HG03354 (cell line): Measurements from ENCODE around the gene LPA.
"Not testable (repeated sequence)": the region's sequence is repeated elsewhere in the genome, so short reads cannot be mapped to it uniquely, and the experiment has no call there.

ENCODE experiments used
- ATAC-seq: cut with Tn5 transposase; IDR thresholded peaks from one replicate; pipeline ENCODE4 v1.9.1; 2021; ENCODE audit warnings: mild to moderate bottlenecking; ENCODE audit not compliant: unreplicated experiment, poor library complexity, severe bottlenecking

Gene LPA

DNA sequence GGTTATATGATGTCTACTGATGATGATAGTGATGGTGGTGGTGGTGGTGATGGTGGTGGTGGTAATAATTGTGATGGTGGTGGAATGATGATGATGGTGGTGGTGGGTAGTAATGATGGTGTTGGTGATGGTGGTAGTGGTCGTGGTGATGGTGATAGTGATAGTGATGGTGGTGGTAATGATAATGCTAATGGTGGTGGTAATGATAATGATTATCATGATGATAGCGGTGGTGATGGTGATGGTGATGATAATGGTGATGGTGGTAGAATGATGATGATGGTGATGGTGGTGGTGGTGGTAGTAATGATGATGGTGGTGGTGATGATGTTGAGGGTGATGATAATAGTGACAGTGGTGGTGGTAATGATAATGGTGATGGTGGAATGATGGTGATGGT lies 4.5 kb upstream of the LPA start:
- ATAC-seq: no peak

DNA sequence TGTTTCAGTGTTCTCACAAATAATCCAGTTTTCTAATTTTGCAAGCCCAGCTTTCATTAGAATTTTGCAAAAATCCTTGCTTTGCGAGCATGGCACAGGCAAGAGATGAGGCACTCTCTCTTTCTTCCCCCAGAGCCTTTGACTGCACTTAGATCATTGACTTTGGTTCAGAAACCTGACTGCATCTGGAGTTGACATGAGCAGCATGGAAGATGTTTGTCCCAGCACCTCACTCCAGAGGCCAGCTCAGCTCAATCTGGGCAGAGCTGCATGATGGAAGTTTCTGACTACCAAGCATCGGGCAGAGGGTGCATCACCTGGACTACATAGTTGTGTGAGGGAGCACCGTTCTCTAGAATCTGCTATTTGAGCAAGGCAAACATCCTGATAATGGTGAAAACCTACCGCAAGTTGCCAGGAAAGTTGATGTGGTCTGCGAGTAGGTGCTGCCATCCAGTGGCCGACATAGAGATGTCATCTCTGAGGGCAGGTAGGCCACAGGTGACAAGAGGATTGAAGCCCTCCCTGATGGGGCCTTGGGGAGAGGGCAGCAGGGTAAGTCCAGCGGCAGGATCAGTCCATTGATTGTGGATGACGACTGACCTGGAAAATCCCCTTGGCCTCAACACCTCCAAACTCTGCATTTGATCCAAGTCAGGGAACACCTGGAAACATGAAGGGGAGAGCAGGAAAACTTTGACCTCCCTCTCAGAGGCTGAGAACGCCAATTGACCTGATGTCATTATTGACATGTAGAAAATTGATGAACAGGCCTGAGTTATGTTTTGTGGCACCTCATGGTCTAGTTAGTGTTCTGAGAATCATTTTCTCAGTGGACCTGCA lies 3.8 kb upstream of the LPA start:
- peak; percentile 90 for ATAC-seq

DNA sequence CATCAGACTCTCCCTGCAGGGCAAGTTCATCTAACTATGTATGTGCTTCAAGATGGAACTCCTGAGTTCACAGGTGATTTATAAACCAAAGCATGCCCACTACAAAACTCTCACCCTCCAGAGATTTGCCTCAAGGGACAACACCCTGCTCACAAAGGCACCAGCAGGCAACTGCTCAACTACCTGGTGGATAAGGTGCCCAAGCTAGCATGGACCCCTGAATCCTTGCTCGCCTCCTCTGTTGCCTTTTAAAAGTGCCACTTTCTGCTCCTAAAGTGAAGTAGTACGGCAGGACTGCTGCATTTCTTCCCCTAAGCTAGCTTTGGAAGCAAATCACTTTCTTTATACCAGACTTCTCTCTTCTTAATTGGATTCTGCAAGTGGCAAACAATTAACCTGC lies 1.2 kb downstream of the LPA start:
- ATAC-seq: no peak

- no peak for ATAC-seq
Observed at GRCh38 chr6:160662429-160662828, 1.6 kb downstream of the LPA start.

GRCh38 chr6:160661216-160661615 lies 2.9 kb downstream of the LPA start:
- no peak for ATAC-seq

- no peak for ATAC-seq
Observed at GRCh38 chr6:160659562-160659961, 4.5 kb downstream of the LPA start.

DNA sequence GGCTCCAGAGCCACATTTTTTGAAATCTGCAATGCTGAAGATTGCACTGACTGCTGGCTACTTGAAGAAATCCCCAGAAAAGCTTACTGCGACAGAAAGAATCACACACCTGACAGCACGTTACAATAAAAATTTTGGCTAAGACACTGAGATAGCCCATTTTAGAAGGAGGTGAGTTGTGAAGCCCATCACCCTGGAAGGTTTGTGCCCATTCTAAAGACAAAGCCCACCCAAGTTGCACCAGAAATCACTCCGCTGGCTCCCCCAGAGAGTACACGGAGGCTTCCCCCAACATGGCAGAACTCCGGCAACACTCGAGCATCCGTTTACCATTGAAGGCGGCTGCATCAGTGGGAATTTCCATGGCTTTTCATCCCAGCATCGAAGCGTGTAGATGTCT lies 29.4 kb downstream of the LPA start:
- no peak for ATAC-seq

- no peak for ATAC-seq
Observed at GRCh38 chr6:160595838-160596832, 67.9 kb downstream of the LPA start.

- not testable (repeated sequence) for ATAC-seq
Observed at GRCh38 chr6:160595297-160595696, 68.8 kb downstream of the LPA start.

- ATAC-seq: no peak
Observed at GRCh38 chr6:160586374-160586773, 77.7 kb downstream of the LPA start.

DNA sequence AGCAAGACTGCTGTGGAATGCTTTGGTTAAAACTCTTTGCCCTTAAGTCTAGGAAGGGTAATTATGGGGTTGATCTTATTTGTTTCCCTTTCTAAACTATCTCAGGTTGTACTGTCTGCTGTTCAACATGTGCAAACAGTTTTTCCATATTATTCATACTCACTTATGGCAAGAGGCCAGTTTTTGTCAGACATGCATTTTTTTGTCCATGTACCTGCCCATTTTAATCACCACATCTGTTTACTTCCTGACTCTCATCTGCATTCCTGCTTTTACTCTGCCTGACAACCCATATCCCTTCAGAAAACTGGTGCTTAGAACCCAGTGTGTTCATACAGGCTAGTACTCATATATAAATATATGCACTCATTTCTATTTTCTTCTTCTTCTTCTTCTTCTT lies 80.3 kb downstream of the LPA start:
- no peak for ATAC-seq

DNA sequence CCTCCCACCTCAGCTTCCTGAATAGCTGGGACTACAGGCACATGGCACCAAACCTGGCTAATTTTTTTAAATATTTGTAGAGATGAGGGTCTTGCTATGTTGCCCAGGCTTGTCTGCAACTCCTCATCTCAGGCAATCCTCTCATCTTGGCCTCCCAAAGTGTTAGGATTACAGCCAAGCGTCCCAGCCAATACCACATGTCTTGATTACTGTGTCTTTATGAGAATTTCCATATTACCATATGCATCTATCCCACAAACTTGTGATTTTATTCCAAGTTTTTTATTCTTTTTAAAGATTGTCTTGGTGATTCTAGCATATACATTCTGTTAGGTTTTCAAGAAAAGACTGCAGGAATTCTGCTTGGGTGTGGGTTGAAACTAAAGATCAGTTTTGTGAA lies 82.7 kb downstream of the LPA start:
- no peak for ATAC-seq

GRCh38 chr6:160578515-160578914 lies 85.6 kb downstream of the LPA start:
- not testable (repeated sequence) for ATAC-seq

DNA sequence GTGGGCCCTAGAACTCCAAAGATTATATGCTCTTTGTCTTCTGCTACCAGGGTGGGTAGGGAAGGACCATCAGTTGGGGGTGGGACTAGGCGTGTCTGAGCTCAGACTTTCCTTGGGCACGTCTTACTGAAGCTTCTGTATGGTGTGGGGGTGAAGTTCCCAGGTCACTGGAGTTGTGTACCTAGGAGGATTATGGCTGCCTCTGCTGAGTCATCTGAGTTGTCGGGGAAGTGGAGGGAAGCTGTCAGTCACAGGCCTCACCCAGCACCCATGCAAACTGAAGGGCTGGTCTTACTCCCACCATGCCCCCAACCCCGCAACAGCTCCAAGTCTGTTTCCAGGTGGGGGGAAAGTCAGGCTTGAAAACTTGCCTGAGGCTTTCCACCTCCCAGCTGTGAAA lies 90.1 kb downstream of the LPA start:
- no peak for ATAC-seq

DNA sequence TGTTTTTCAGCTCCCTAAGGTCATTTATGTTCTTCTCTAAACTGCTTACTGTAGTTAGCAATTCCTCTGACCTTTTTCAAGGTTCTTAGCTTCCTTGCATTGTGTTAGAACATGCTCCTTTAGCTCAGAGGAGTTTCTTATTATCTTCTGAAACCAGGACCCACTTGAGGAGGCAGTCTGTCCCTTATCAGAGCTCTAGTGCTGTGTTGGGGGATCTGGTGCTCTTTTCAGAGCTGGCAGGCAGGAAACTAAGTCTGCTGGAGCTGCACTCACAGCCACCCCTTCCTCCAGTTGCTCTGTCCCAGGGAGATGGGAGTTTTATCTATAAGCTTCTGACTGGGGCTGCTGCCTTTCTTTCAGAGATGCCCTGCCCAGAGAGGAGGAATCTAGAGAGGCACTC lies 92.9 kb downstream of the LPA start:
- ATAC-seq: not testable (repeated sequence)

- ATAC-seq: no peak
Observed at GRCh38 chr6:160544802-160545201, 119.3 kb downstream of the LPA start.

- ATAC-seq: no peak
Observed at GRCh38 chr6:160535270-160535669, 128.8 kb downstream of the LPA start.

DNA sequence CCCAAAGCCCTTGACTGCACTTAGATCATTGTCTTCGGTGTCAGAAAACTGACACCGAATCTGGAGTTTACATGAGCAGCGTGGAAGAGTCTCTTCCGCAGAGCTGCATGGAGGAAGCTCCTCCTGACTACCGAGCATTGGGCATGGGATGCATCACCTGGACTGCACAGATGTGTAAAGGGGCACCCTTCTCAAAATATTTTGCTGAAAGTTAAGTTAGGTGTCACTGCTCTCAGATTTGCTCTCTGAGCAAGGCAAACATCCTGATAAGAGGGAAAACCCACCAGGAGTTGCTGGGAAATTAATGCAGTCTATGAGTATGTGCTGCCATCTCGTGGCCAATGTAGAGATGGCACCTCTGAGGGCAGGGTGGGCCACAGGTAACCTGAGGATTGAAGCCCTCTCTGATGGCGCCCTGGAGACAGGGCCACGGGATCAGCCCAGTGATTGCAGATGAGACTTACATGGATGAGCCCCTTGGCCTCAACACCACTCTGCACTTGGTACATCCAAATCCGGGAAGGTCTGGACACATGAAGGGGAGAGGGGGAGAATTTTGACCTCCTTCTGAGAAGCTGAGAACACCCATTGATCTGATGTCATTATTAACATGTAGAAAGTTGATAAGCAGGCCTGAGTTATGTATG lies 129.9 kb downstream of the LPA start:
- ATAC-seq: peak; percentile 89

DNA sequence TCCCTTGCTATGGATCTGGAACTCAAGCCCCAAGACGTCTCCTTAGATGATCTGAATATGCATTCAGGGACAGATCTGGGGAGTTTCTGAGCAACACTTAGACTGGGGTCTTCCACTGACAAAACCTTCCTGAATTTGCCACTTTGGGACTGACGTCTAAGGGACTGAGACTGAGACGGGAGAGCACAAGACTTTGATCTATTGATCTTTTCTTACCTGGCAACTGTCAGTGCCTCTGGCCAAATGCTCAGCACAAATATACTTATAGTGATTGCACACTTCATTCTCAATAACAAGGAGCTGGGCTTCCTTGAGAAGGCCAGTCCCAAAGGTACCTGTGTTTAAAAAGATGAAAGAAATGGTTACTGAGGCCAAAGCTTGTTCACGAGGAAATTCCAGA lies 131.8 kb downstream of the LPA start:
- ATAC-seq: no peak

- no peak for ATAC-seq
Observed at GRCh38 chr6:160531826-160532225, 132.2 kb downstream of the LPA start.
